Adipocyte (in vitro differentiated cells): ENCODE results near the gene WFIKKN1.

Source experiments
- DNase-seq: peaks from one replicate; pipeline ENCODE4 v3.0.0-alpha.2; 2015; ENCODE audit warnings: low read depth
- H3K27me3 ChIP-seq: replicated peaks from 2 replicates; pipeline ENCODE4 v1.7.0; 2013; ENCODE audit warnings: mild to moderate bottlenecking, low read length, moderate library complexity; ENCODE audit not compliant: control insufficient read depth, insufficient read depth
- H3K36me3 ChIP-seq: 2 replicates; pipeline ENCODE4 v1.7.0; 2013; ENCODE audit warnings: low read length, mild to moderate bottlenecking, moderate library complexity; ENCODE audit not compliant: control insufficient read depth, insufficient read depth, severe bottlenecking
- H3K4me1 ChIP-seq: 2 replicates; pipeline ENCODE4 v1.7.0; 2013; ENCODE audit warnings: mild to moderate bottlenecking, low read length, moderate library complexity; ENCODE audit not compliant: control insufficient read depth, insufficient read depth
- H3K4me3 ChIP-seq: 2 replicates; pipeline ENCODE4 v1.7.0; 2013; ENCODE audit warnings: mild to moderate bottlenecking, low read length, moderate library complexity
- H3K9ac ChIP-seq: 2 replicates; pipeline ENCODE4 v1.7.0; 2013; ENCODE audit warnings: mild to moderate bottlenecking, low read length, moderate library complexity
- H3K9me3 ChIP-seq: 2 replicates; pipeline ENCODE4 v1.7.0; 2013; ENCODE audit warnings: mild to moderate bottlenecking, low read length, moderate library complexity; ENCODE audit not compliant: control insufficient read depth

Gene WFIKKN1

DNA sequence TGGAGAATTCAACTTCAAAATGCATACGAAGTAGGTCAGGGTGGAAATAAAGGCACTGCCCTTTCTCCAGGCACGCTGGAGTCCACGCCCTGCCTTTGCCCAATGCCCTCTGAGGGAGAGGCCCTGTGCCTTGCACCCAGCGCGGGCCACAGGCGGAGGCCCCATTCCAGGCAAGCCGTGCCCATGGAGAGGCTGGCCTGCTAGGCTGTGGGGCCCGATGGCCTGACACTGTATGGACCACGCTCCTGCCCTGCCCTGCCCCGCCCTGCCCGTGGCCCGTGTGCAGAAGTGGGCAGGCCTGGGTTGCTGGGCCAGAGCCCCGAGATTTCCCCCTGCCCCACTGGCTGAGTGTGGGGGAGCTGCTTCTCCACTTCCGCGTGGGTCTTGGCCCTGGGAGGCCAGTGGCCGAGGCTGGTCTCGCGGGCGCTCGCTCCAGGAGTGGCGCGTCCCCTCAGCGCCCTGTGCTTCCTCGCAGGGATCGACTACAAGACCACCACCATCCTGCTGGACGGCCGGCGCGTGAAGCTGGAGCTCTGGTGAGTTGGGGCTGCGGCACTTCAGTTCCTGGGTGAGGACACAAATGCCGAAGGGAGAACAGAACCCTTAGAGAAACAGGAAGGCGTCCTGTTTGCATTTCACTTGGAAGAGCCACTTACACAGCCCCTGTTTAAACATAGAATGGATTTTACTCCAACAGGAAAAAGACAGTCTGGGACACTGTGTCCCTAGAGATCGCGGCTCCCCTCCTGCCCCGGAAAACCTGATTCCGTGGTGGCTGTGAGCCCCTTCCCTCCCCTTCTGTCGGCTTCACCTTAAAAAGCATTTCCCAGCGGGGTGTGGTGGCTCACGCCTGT is 13.8 kb upstream of the WFIKKN1 start:
- no peaks in the 10 kb centered on the region for H3K36me3 ChIP-seq
- H3K27me3 ChIP-seq = no peaks in the 10 kb centered on the region
- no peaks in the 10 kb centered on the region for H3K9me3 ChIP-seq
- H3K4me1 ChIP-seq = peaks cover 5% of the 10 kb centered on the region
- no peak overlapping the region for H3K9ac ChIP-seq
- DNase-seq = no peak
- H3K4me3 ChIP-seq = no peak overlapping the region

DNA sequence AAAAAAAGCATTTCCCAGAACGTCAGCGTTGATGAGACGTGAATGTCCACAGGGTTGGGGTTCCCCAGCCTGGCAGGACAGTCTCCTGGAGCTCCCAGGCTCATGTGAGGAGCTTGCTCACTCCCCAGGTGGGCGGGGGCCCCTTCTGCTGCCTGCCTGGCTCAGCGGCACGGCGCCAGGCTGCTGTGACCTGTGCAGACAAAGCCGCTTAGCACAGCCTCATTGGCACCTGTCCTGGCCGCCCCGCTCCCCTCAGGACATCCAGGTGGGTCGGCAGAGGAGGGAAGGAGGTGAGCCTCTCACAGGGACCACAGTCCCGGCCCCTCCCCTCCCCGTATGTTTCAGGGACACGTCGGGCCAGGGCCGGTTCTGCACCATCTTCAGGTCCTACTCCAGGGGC is 12.9 kb upstream of the WFIKKN1 start:
- Histone ChIP-seq H3K4me3 (no peak overlapping the region), H3K4me1 (peaks cover 10% of the 10 kb centered on the region), H3K9me3 (no peaks in the 10 kb centered on the region), H3K27me3 (no peaks in the 10 kb centered on the region), H3K9ac (no peak overlapping the region), H3K36me3 (no peaks in the 10 kb centered on the region)
- no peak for DNase-seq

DNA sequence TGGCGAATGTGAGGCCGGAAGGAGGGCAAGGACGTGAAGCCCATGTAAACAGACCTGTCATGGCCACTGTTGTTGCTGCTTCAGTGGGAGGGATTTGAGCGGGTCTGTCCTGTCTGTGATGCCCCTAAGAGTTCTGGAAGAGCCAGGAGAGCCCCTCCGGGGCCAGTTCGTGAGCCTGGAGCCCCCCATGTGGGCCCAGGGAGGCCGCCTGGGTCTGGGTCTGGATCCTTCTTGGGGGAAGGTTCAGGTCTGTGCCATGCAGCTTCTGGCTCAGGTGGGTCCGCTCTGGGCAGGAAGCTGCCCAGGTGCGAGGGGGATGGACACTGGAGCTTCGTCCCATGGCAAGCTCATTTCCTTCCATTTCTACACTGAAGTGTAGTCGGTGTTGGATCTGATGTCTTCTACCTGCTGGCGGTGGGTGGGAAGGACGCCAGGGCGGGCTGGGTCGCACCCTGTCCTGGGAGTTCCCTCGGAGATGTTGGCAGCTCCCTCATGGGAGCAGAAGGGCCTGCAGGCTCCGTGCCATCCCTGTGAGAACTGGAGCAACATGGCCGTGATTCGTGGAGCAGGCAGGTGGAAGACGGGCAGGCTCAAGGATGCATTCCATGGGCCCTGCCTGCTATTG is 11.2 kb upstream of the WFIKKN1 start:
- Histone ChIP-seq H3K4me1 (peaks cover 10% of the 10 kb centered on the region), H3K36me3 (peaks cover 3% of the 10 kb centered on the region), H3K27me3 (no peaks in the 10 kb centered on the region), H3K4me3 (no peak overlapping the region), H3K9me3 (no peaks in the 10 kb centered on the region), H3K9ac (no peak overlapping the region)
- DNase-seq = no peak

DNA sequence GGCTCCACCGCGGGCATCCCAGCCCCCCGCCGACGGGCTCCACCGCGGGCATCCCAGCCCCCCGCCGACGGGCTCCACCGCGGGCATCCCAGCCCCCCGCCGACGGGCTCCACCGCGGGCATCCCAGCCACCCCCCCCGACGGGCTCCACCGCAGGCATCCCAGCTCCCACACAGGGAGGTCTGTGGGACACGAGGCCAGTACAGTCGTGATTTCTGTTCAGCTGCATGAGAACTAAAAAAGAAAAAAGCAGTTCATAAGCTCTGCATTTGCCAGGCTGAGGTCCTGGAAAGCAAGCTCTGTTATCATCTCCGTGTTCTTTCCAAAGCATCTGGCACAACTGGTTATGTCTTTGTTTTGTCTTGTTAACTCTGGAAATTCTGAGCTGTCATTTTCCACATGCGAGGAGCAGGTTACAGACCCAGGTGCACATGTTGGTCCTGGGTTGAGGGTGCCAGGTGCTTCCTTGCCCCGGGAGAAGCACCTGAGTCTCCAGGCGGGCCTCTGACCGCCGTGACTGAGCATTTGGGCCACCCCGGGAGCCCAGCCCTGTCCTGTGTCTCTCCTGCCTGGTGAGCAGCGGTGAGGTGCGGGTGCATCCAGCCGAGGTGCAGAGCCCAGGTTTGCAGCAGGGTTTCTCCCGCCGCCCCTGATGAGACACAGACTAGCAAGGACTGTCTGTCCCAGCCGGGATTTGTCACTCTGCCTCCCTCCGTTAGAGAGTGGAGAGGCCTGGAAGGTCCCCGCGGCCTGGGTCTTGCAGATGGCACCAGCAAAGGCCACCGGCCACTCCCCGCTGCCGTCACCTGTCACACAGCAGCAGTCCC is 9.9 kb upstream of the WFIKKN1 start:
- Histone ChIP-seq H3K9ac (no peak overlapping the region), H3K27me3 (no peaks in the 10 kb centered on the region), H3K36me3 (peaks cover 3% of the 10 kb centered on the region), H3K4me3 (no peak overlapping the region), H3K9me3 (no peaks in the 10 kb centered on the region), H3K4me1 (peaks cover 10% of the 10 kb centered on the region)
- DNase-seq = no peak

DNA sequence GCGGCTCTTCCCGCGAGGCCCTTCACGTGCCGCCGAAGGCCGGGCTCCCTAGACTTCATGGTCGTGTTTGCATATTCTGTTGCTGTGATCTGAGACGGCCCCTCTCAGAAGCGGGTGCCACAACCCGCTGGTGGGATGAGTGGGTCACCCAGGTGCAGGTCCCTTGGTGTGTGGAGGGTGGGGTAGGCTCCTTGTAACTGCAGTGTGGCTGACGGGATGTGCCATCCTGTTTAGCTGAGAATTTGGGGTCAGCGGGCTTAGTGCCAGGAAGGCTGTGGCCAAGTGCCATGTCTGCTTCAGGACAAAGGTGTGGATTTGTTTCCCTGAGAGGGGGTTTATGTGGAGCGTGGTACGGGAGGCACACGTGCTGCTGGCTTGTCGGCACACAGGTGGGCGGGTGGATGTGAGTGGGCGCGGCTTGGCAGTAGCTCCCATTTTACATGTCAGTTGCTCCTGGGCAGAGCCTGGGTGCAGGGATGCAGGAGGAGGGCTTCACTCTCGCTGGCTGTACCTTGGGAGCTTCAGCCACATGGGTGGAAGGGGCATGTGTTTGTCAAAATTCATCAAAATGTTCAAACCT is 9.2 kb upstream of the WFIKKN1 start:
- Histone ChIP-seq H3K9ac (no peak overlapping the region), H3K9me3 (no peaks in the 10 kb centered on the region), H3K4me1 (peaks cover 15% of the 10 kb centered on the region), H3K27me3 (no peaks in the 10 kb centered on the region), H3K4me3 (no peak overlapping the region), H3K36me3 (peaks cover 3% of the 10 kb centered on the region)
- DNase-seq = no peak

DNA sequence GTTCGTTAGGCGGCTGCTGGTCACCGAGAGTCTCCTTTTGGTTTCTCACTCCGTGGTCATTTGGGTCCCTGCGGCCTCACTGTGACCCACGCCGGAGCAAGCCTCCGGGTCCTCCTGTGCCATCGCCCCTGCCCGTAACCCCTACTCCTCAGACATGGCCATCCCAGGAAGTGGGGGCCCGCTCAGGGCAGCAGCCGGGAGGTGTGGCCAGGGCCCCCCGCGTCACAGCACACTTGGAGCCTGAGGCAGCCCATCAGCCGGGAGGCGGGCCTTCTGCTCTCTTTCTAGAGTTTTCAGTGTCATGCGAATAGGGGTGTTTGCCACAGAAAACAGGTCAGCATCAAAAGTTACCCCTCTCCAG is 7.9 kb upstream of the WFIKKN1 start:
- H3K9me3 ChIP-seq = no peaks in the 10 kb centered on the region
- peaks cover 8% of the 10 kb centered on the region for H3K36me3 ChIP-seq
- H3K4me3 ChIP-seq = peak overlapping the region; percentile 27
- peak overlapping the region; percentile 46 for H3K9ac ChIP-seq
- DNase-seq = no peak
- peaks cover 24% of the 10 kb centered on the region for H3K4me1 ChIP-seq
- H3K27me3 ChIP-seq = no peaks in the 10 kb centered on the region

DNA sequence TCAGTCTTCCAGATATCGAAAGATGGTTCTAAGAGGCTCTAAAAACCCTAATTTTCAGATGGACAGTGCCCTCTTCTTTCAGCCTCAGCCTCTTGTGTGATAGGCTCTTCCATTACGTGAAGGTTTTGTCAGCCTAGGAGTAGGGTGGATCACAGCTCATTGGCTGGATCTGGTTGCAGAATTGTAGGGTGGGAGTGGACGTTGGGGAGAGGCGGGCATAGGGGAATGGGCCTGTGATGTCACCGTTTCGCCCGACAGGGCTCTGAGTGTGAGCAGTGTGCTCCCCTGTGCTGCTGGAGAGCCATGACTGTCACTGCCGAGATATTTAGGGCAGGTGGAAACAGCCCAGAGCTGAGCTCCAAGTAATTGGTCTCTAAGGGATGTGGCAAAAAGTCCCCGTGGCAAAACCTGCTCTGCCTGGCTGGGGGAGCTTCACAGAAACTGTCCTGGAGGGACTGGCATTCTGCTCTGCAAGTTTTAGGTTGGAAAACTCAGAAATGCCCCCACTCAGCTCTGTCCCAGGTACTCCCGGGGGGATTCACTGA is 6.2 kb upstream of the WFIKKN1 start:
- H3K4me1 ChIP-seq = peaks cover 24% of the 10 kb centered on the region
- peaks cover 11% of the 10 kb centered on the region for H3K36me3 ChIP-seq
- no peaks in the 10 kb centered on the region for H3K27me3 ChIP-seq
- no peak for DNase-seq
- H3K9me3 ChIP-seq = no peaks in the 10 kb centered on the region
- no peak overlapping the region for H3K9ac ChIP-seq
- no peak overlapping the region for H3K4me3 ChIP-seq

DNA sequence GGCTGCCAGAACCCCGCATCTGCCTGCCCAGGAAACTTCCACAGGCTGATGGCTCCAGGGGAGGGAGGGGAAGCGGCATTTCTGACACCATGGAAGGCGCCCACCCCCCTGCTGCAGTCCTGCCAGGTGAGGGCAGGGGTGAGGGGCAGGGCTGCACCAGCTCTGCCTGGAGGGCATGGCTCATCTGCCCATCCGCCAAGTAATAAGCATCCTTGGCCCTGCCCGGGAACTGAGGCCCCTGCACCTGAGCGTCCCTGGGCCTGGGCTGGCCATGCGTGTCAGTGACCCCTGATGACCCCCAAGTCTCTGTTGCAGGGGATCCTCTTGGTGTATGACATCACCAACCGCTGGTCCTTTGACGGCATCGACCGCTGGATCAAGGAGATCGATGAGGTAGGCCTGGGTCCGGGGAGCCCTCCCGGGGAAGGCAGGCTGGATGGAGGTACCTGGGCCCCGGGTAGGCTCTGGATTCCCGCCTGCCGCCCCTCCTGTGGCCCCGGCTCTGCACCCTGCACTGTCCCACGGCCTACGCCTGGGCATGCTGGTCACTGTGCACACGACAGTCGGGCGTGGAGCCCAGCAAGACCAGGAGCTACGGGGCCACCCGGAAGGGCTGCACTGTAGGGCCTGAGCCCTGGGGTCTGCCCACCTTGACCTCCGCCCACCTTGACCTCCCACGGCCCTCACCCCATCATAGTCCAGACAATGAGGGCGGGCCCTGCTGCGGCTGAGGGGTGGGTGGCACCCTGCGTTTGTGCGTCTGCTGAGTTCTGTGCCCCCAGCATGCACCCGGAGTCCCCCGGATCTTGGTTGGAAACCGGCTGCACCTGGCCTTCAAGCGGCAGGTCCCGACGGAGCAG is 5.4 kb upstream of the WFIKKN1 start:
- Histone ChIP-seq H3K9ac (no peak overlapping the region), H3K4me3 (no peak overlapping the region), H3K36me3 (peaks cover 11% of the 10 kb centered on the region), H3K9me3 (no peaks in the 10 kb centered on the region), H3K27me3 (no peaks in the 10 kb centered on the region), H3K4me1 (peaks cover 30% of the 10 kb centered on the region)
- DNase-seq = no peak

DNA sequence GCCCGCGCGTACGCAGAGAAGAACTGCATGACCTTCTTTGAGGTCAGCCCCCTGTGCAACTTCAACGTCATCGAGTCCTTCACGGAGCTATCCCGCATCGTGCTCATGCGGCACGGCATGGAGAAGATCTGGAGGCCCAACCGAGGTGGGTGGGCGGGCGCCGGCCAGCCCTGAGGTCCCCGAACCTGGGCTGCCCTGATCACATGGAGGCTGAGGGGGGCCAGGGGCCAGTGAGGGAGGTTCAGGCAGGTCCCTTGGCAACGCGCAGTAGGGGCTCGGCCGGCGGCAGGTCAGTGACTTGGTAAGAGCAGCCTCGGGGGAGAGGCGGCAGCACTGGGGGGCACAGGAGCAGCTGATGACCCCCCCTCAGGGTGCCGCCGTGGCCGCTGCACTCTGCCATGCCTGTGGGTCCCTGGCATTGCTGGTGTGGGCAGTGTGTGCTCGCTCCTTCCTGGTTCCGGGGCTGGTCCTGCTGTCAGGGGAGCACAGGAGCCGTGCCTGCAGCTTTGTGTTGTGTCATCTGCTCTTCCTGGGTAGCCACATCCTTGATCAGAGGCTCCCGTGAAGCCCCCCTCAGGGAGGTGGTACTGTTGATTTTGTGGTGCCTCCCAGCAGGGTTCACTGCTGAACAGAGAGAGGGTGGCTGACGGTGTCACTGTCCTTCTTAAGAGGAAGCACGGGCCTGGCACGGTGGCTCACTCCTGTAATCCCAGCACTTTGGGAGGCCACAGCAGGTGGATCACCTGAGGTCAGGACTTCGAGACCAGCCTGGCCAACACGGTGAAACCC is 4.6 kb upstream of the WFIKKN1 start:
- peaks cover 32% of the 10 kb centered on the region for H3K4me1 ChIP-seq
- H3K4me3 ChIP-seq = no peak overlapping the region
- peak overlapping the region; percentile 39 for H3K9ac ChIP-seq
- no peaks in the 10 kb centered on the region for H3K27me3 ChIP-seq
- no peaks in the 10 kb centered on the region for H3K9me3 ChIP-seq
- DNase-seq = no peak
- peaks cover 11% of the 10 kb centered on the region for H3K36me3 ChIP-seq
